BLaER1 treated with 17β-estradiol and CSF1 and Interleukin-3, amounts not matched to agents 10 nM and 100 nM (cell line): ENCODE measurements around the gene LGR4.
"Not testable (repeated sequence)": the region's sequence is repeated elsewhere in the genome, so short reads cannot be mapped to it uniquely, and the experiment has no call there.

Source experiments
- H3K27ac ChIP-seq, 11 experiments: shearing (Covaris generic); formaldehyde crosslinking; 2 replicates each; pipeline ENCODE4 v1.8.1; 2022
- H3K27me3 ChIP-seq, 11 experiments: shearing (Covaris generic); formaldehyde crosslinking; 2 replicates each; pipeline ENCODE4 v1.8.1; 2022
- H3K36me3 ChIP-seq, 11 experiments: shearing (Covaris generic); formaldehyde crosslinking; 2 replicates each; pipeline ENCODE4 v1.8.1; 2022
- H3K4me1 ChIP-seq, 10 experiments: shearing (Covaris generic); formaldehyde crosslinking; 2 replicates each; pipeline ENCODE4 v1.8.1; 2022
- H3K4me2 ChIP-seq, 11 experiments: shearing (Covaris generic); formaldehyde crosslinking; 2 replicates each; pipeline ENCODE4 v1.8.1; 2022
- H3K4me3 ChIP-seq, 10 experiments: shearing (Covaris generic); formaldehyde crosslinking; 2 replicates each; pipeline ENCODE4 v1.8.1; 2022
- H3K9ac ChIP-seq, 11 experiments: shearing (Covaris generic); formaldehyde crosslinking; 2 replicates each; pipeline ENCODE4 v1.8.1; 2022
- H3K9me3 ChIP-seq, 11 experiments: shearing (Covaris generic); formaldehyde crosslinking; replicated peaks in 1 of 11; 2 replicates each; pipeline ENCODE4 v1.8.1; 2022
- H4K20me1 ChIP-seq, 11 experiments: shearing (Covaris generic); formaldehyde crosslinking; 2 replicates each; pipeline ENCODE4 v1.8.1; 2022
- Cebpa-rat ChIP-seq, 11 experiments: shearing (Covaris generic); IDR thresholded peaks; 2 replicates each; pipeline ENCODE4 v1.8.1; 2022

The LGR4 gene

GRCh38 chr11:27328614-27329013 is 144.0 kb downstream of the LGR4 start:
- no peak overlapping the region for H3K9ac ChIP-seq
- H3K9me3 ChIP-seq: no peaks in the 10 kb centered on the region; a peak in 2 of 22 replicates
- H4K20me1 ChIP-seq: no peaks in the 10 kb centered on the region
- H3K27me3 ChIP-seq: no peaks in the 10 kb centered on the region
- no peak overlapping the region for H3K4me3 ChIP-seq
- peaks cover 0 to 6% (median 0%) of the 10 kb centered on the region in 11 experiments; a peak in 1 of 22 replicates for H3K36me3 ChIP-seq
- TF ChIP-seq Cebpa-rat (IDR thresholded peaks at IDR 0.05): no peak
- no peak overlapping the region for H3K4me2 ChIP-seq
- no peak overlapping the region for H3K27ac ChIP-seq
- H3K4me1 ChIP-seq: no peaks in the 10 kb centered on the region

- H3K4me3 ChIP-seq, H3K4me2 ChIP-seq, H3K36me3 ChIP-seq, H3K9me3 ChIP-seq, H3K27ac ChIP-seq, H4K20me1 ChIP-seq, H3K9ac ChIP-seq, H3K27me3 ChIP-seq, H3K4me1 ChIP-seq: not testable (repeated sequence)
Observed at GRCh38 chr11:27327064-27327463, 145.5 kb downstream of the LGR4 start.

- not testable (repeated sequence) for H3K4me2 ChIP-seq, H3K36me3 ChIP-seq, H3K4me1 ChIP-seq, H3K27me3 ChIP-seq, H3K9ac ChIP-seq, H4K20me1 ChIP-seq, H3K27ac ChIP-seq, H3K4me3 ChIP-seq
- H3K9me3 ChIP-seq: peaks cover 0 to 13% (median 4%) of the 10 kb centered on the region in 11 experiments; a peak in 5 of 22 replicates
Observed at GRCh38 chr11:27322196-27322595, 150.4 kb downstream of the LGR4 start.

- H3K4me2 ChIP-seq, H3K9ac ChIP-seq, H3K27ac ChIP-seq, H4K20me1 ChIP-seq, H3K27me3 ChIP-seq, H3K4me3 ChIP-seq, H3K4me1 ChIP-seq, H3K36me3 ChIP-seq: not testable (repeated sequence)
- H3K9me3 ChIP-seq: peaks cover 0 to 13% (median 4%) of the 10 kb centered on the region in 11 experiments; a peak in 5 of 22 replicates
Observed at GRCh38 chr11:27321340-27321739, 151.2 kb downstream of the LGR4 start.

GRCh38 chr11:27319072-27319471 is 153.5 kb downstream of the LGR4 start:
- no peak overlapping the region for H3K4me2 ChIP-seq
- H3K9ac ChIP-seq: no peak overlapping the region
- 0 out of 22 replicates have a peak, but pooled peaks cover 0 to 4% (median 0%) of the 10 kb centered on the region in 11 experiments for H3K36me3 ChIP-seq
- peaks cover 0 to 13% (median 4%) of the 10 kb centered on the region in 11 experiments; a peak in 3 of 22 replicates for H3K9me3 ChIP-seq
- no peak for TF ChIP-seq Cebpa-rat (IDR thresholded peaks at IDR 0.05)
- H4K20me1 ChIP-seq: no peaks in the 10 kb centered on the region
- no peak overlapping the region for H3K27ac ChIP-seq
- no peaks in the 10 kb centered on the region for H3K4me1 ChIP-seq
- no peak overlapping the region for H3K4me3 ChIP-seq
- no peaks in the 10 kb centered on the region for H3K27me3 ChIP-seq

GRCh38 chr11:27317751-27318150 is 154.8 kb downstream of the LGR4 start:
- no peaks in the 10 kb centered on the region for H3K27me3 ChIP-seq
- no peak overlapping the region for H3K4me2 ChIP-seq
- no peak overlapping the region for H3K9ac ChIP-seq
- H3K4me3 ChIP-seq: no peak overlapping the region
- no peak for TF ChIP-seq Cebpa-rat (IDR thresholded peaks at IDR 0.05)
- 0 out of 22 replicates have a peak, but pooled peaks cover 0 to 4% (median 0%) of the 10 kb centered on the region in 11 experiments for H3K36me3 ChIP-seq
- peaks cover 0 to 13% (median 4%) of the 10 kb centered on the region in 11 experiments; a peak in 3 of 22 replicates for H3K9me3 ChIP-seq
- H3K4me1 ChIP-seq: no peaks in the 10 kb centered on the region
- H3K27ac ChIP-seq: no peak overlapping the region
- H4K20me1 ChIP-seq: no peaks in the 10 kb centered on the region
